Astrocyte (in vitro differentiated cells and primary cell): ENCODE measurements around the gene PKDREJ. TPM values are rescaled to one million over a fixed set of nuclear protein-coding genes. Genes with fewer than 3 reads are reported as not detected.

Source experiments
- DNase-seq: peaks from one replicate; pipeline ENCODE4 v3.0.0-alpha.2; 2010; ENCODE audit warnings: low read depth
- FAIRE-seq: peaks from 2 replicates; lab custom pipeline; 2011; peaks lifted over from hg19 to GRCh38; lab: Jason Lieb, UNC
- H2AFZ ChIP-seq: 2 replicates; pipeline ENCODE4 v1.6.0; 2012; ENCODE audit warnings: low read depth, low read length, inconsistent platforms
- H3K27ac ChIP-seq: 2 replicates; pipeline ENCODE4 v1.5.1; 2011; ENCODE audit warnings: low read depth, low read length, inconsistent platforms
- H3K27me3 ChIP-seq: 2 replicates; pipeline ENCODE4 v1.6.0; 2011; ENCODE audit warnings: low read length, inconsistent platforms; ENCODE audit not compliant: insufficient read depth
- H3K36me3 ChIP-seq: 2 replicates; pipeline ENCODE4 v1.5.1; 2011; ENCODE audit warnings: low read length, inconsistent platforms; ENCODE audit not compliant: insufficient read depth
- H3K4me1 ChIP-seq: 2 replicates; pipeline ENCODE4 v1.5.1; 2011; ENCODE audit warnings: low read length, inconsistent platforms; ENCODE audit not compliant: insufficient read depth
- H3K4me2 ChIP-seq: 2 replicates; pipeline ENCODE4 v1.6.0; 2012; ENCODE audit warnings: low read length, inconsistent platforms
- H3K4me3 ChIP-seq: 2 replicates; pipeline ENCODE4 v1.5.1; 2011; ENCODE audit warnings: low read depth, mild to moderate bottlenecking, low read length, inconsistent platforms; ENCODE audit not compliant: insufficient read depth
- H3K79me2 ChIP-seq: 2 replicates; pipeline ENCODE4 v1.6.0; 2012; ENCODE audit warnings: mild to moderate bottlenecking, low read length, inconsistent platforms; ENCODE audit not compliant: insufficient read depth
- H3K9ac ChIP-seq: 2 replicates; pipeline ENCODE4 v1.6.0; 2012; ENCODE audit warnings: mild to moderate bottlenecking, low read length, inconsistent platforms
- H3K9me3 ChIP-seq: 2 replicates; pipeline ENCODE4 v1.5.1; 2012; ENCODE audit warnings: low read depth, mild to moderate bottlenecking, low read length, inconsistent platforms; ENCODE audit not compliant: insufficient read depth
- H4K20me1 ChIP-seq: 2 replicates; pipeline ENCODE4 v1.6.0; 2012; ENCODE audit warnings: low read length, inconsistent platforms; ENCODE audit not compliant: insufficient read depth
- H3K27ac Mint-ChIP-seq: one replicate; pipeline ENCODE4 v1.8.0; 2021; ENCODE audit warnings: mild to moderate bottlenecking, mixed read lengths; ENCODE audit not compliant: unreplicated experiment
- H3K27me3 Mint-ChIP-seq: one replicate; pipeline ENCODE4 v1.8.0; 2021; ENCODE audit warnings: low read depth, mixed read lengths; ENCODE audit not compliant: unreplicated experiment
- H3K36me3 Mint-ChIP-seq: one replicate; pipeline ENCODE4 v1.8.0; 2021; ENCODE audit warnings: low read depth, mixed read lengths; ENCODE audit not compliant: unreplicated experiment
- H3K4me1 Mint-ChIP-seq: one replicate; pipeline ENCODE4 v1.8.0; 2021; ENCODE audit warnings: low read depth, mixed read lengths; ENCODE audit not compliant: unreplicated experiment
- H3K4me3 Mint-ChIP-seq: one replicate; pipeline ENCODE4 v1.8.0; 2021; ENCODE audit warnings: mild to moderate bottlenecking, moderate library complexity, mixed read lengths; ENCODE audit not compliant: unreplicated experiment
- H3K9me3 Mint-ChIP-seq: one replicate; pipeline ENCODE4 v1.8.0; 2021; ENCODE audit warnings: mild to moderate bottlenecking, mixed read lengths; ENCODE audit not compliant: unreplicated experiment
- CTCF ChIP-seq: IDR thresholded peaks from 2 replicates; pipeline ENCODE4 v1.5.1; 2011; ENCODE audit warnings: low read depth, mild to moderate bottlenecking, inconsistent platforms, low read length, moderate library complexity; ENCODE audit not compliant: insufficient read depth
- EZH2 ChIP-seq: IDR thresholded peaks from 2 replicates; pipeline ENCODE4 v1.6.1; 2012; ENCODE audit warnings: mild to moderate bottlenecking, low read length, inconsistent platforms; ENCODE audit not compliant: insufficient read depth
- total RNA-seq: library from RNA; stranded (reverse); gene quantifications from 2 replicates; pipeline ENCODE4 v1.2.1, GENCODE V29; 2021

PKDREJ gene
- total RNA-seq, 1 donor from 2014 or later: not detected

- Mint-ChIP-seq H3K9me3 (no peaks in the 10 kb centered on the region), H3K27me3 (no peaks in the 10 kb centered on the region), H3K27ac (peak overlapping the region; percentile 62), H3K36me3 (peaks cover 9% of the 10 kb centered on the region), H3K4me1 (peaks cover 15% of the 10 kb centered on the region), H3K4me3 (peak overlapping the region; percentile 73)
- Histone ChIP-seq H3K4me3 (no peak overlapping the region), H3K27me3 (no peaks in the 10 kb centered on the region), H2AFZ (no peak overlapping the region), H3K27ac (no peak overlapping the region), H3K36me3 (peaks cover 5% of the 10 kb centered on the region), H4K20me1 (no peaks in the 10 kb centered on the region), H3K9ac (no peak overlapping the region), H3K4me1 (peaks cover 20% of the 10 kb centered on the region), H3K9me3 (no peaks in the 10 kb centered on the region), H3K79me2 (peaks cover 28% of the 10 kb centered on the region), H3K4me2 (no peak overlapping the region)
- FAIRE-seq (no peak), DNase-seq (no peak)
- TF ChIP-seq EZH2 (no peak), CTCF (no peak)
Observed at GRCh38 chr22:46294784-46295183, 31.6 kb upstream of the PKDREJ start.

- Mint-ChIP-seq H3K27me3 (no peaks in the 10 kb centered on the region), H3K9me3 (no peaks in the 10 kb centered on the region), H3K4me3 (no peak overlapping the region), H3K4me1 (peaks cover 15% of the 10 kb centered on the region), H3K36me3 (peaks cover 9% of the 10 kb centered on the region), H3K27ac (peak overlapping the region; percentile 50)
- TF ChIP-seq EZH2 (no peak), CTCF (no peak)
- peaks cover 19% of the 10 kb centered on the region for H3K79me2 ChIP-seq
- H3K9ac ChIP-seq: peak overlapping the region; percentile 12
- peak; percentile 29 for DNase-seq
- peaks cover 20% of the 10 kb centered on the region for H3K4me1 ChIP-seq
- H3K4me2 ChIP-seq: peak overlapping the region; percentile 34
- no peaks in the 10 kb centered on the region for H3K9me3 ChIP-seq
- peaks cover 3% of the 10 kb centered on the region for H3K36me3 ChIP-seq
- no peak overlapping the region for H3K27ac ChIP-seq
- no peak for FAIRE-seq
- no peaks in the 10 kb centered on the region for H3K27me3 ChIP-seq
- no peak overlapping the region for H2AFZ ChIP-seq
- H3K4me3 ChIP-seq: no peak overlapping the region
- H4K20me1 ChIP-seq: no peaks in the 10 kb centered on the region
Observed at GRCh38 chr22:46293577-46294260, 30.6 kb upstream of the PKDREJ start.

- TF ChIP-seq CTCF: no peak
- no peak for TF ChIP-seq EZH2
- Histone ChIP-seq H3K27ac (no peak overlapping the region), H3K4me2 (no peak overlapping the region), H3K4me3 (no peak overlapping the region), H3K9ac (no peak overlapping the region), H3K36me3 (peaks cover 2% of the 10 kb centered on the region), H2AFZ (no peak overlapping the region), H3K9me3 (no peaks in the 10 kb centered on the region), H3K27me3 (no peaks in the 10 kb centered on the region), H3K4me1 (peaks cover 20% of the 10 kb centered on the region), H4K20me1 (no peaks in the 10 kb centered on the region), H3K79me2 (peaks cover 10% of the 10 kb centered on the region)
- Mint-ChIP-seq H3K27ac (no peak overlapping the region), H3K27me3 (no peaks in the 10 kb centered on the region), H3K36me3 (peaks cover 9% of the 10 kb centered on the region), H3K4me3 (no peak overlapping the region), H3K9me3 (no peaks in the 10 kb centered on the region), H3K4me1 (peaks cover 15% of the 10 kb centered on the region)
- DNase-seq: no peak
- no peak for FAIRE-seq
Observed at GRCh38 chr22:46292732-46293131, 29.6 kb upstream of the PKDREJ start.
